Activated CD4-positive, alpha-beta T cell treated with anti-CD3 and anti-CD28 coated beads for 24 hours (primary cell): ENCODE data around the gene MTCL1.

Experiments used
- DNase-seq, 2 donors: peaks; one replicate each; pipeline ENCODE4 v3.0.0-alpha.2; 2020; ENCODE audit warnings: low read depth in 2 of 2

Gene MTCL1

DNA sequence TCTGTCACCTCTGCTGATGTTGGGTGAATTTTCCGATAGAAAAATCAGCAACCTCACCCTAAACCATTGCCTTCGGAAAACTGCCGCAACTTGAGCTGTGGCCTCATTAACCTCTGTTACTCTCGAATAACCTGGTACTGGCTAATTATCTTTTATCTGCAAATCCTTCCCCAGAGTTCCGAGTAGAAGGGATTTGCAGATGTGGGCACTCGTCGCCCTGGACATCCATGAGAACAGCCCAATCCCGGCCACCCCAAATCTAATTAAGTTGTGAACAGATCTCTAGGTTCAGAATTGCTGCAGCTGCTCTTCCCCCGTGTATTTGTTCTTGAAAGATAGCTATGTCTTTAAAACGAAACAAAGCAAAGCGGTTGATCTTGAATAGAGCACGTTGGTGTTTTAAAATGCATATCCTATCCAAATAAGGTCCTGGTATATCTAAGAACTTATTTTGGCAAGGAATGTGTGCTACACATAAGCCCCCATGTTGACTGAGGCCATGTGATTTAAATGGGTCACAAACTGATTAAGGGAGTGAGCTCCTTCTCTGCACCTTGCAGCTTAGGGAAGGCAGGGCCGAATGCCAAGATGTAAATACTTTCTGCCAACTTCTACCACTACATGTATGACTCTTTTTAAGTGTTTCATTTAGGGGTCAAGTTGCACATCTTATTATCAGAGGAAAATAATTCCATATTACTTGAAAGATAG, 88.2 kb downstream of the MTCL1 start:
- no peak for DNase-seq

DNA sequence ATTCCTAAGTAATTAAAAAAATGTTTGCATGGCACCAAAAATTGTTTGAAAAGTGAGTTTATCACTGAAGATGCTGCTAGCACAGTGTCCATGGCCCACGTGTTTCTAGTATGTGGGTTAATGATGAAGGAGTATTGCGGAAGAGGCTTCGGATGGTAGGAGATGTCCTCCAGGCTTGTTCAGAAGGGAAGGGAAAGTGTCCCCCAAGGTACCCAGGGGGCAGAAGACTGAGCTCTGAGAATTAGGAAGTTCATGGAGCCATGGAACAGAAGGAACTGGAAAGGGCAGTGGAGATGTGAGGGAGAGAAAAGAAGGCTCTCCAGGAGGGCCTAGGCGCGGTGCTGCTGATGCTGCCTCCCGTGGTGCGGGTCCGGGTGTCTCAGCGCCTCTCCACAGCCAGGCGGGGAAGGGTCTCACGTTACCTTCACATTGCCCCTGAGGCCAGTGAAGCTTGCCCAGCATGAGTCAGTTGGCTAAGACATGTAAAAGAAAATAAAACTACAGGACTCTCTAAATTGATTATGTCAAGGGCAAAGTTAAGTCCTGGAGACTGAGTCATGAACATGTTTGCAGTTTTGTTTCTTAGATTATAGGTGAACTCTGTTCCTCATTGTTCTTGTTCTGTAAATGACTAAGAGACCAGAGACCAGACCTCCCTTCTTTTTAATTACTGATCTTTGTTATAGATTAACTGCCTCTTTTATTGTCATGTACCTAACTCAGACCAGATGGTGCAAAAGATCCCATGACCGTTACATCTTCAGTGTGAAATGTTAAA, 89.0 kb downstream of the MTCL1 start:
- DNase-seq = no peak

- no peak for DNase-seq
Observed at GRCh38 chr18:8794934-8795280, 89.6 kb downstream of the MTCL1 start.

- DNase-seq = no peak
Observed at GRCh38 chr18:8795586-8796325, 90.4 kb downstream of the MTCL1 start.

DNA sequence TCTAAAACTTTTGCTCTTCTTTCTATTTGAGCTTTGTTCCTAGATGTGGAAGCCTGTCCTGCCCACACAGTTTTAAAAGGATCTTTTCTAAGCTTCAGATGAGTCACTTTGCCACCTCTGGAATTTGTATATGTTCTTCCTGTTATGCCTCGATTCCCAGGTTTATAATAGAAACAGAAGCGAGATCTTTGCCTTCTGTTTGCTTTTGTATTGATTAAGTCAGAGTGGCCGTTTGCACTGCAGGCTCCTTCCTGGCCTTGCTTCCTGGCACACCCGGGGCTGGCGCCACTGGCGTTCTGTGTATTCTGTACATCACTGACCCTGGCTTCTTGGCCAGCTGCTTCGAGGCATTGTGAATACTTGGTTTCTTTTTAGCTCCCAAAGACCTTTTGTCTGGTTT, 91.8 kb downstream of the MTCL1 start:
- no peak for DNase-seq

DNA sequence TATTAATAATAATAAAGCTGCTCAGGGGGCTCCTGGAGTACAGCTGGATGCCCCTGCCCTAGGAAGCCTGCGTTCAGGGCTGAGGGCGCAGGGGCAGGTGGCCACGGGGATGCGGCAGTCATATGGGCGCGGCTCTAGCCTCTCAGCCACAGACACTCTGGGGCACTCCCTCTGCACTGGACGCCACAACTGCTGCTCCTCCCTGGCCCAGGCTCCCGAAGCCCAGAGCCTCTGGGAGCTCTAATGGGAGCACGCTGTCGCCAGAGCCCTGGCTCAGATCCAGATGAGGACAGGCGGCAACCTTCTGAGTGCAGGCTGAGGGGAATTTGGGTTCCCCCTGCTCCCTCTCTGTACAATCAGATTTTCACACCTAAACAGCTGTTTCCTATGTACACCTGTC, 93.6 kb downstream of the MTCL1 start:
- no peak for DNase-seq

DNA sequence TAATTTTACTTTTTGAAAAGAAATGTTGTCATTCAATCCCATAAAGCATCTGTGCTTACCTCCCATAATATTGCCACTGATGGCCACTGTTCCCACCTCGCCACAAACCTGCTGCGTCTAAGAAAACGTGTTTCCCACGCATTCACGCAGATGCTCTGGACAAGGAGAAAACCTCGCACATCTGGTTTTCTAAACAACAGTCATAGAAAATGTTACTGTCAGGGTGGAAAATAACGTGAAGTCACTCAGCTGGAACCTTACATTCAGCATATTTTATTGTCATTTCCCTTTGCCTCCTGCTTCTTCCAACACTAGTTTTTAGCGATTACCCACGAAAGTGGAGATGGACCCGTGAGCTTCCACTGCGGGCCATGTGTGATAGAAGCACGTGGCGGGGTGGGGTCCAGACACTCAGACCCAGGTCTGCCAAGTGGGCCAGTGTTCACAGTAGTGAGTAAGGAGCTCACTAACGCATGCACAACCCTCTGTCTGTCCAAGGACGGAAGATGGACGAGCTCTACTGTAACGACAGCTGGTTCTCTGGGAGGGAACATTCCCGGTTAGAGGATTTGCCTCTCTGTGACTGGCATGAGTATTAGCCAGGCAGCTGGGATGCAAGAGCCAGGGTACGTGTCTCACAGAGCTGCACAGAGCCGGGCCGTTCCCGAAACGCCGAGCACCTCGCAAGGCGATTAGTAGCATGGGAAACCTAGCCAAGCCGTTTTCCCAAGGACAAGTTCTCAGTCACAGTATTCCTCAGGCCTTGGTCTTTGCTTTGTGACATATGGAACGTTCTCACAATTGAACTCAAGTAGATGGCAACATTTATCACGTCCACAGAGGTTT, 94.5 kb downstream of the MTCL1 start:
- DNase-seq = no peak

DNA sequence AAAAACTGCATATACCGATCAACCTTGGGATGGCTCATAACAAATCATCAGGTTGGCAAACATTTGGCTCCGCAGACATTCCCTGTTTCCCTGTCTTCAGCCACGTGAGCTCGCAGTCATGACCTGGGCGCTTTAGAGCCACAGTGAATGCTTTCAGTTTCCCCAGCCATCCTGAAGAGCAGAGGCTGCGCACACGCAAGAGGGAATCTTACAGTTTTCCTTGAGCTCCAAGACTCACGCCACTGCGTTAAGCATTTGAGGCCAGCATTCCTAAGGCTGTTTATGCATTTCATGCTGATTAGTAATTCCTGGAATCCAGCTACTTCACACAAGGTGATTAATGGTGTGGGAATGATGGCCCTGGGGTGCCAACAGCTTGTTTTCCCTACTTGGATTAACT, 95.1 kb downstream of the MTCL1 start:
- DNase-seq = no peak

DNA sequence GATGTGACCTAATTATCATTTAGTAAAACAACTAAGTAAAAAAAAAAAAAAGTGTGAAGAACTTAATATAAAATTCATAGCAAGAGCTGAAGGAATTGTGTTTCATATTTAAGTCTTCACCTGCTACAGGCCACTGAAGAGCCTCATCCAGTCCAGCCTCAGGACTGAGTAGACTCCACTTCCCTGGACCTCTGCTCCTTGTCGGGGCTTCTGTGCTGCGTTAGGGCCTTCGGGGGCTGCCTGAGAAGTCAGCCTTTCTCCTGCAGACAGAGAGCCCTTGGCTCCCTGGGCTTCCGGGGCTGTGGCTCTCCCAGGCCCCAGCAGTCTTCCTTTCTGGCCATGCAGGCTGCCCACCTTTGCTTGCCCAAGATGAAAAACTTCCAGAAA, 95.5 kb downstream of the MTCL1 start:
- DNase-seq = no peak

DNA sequence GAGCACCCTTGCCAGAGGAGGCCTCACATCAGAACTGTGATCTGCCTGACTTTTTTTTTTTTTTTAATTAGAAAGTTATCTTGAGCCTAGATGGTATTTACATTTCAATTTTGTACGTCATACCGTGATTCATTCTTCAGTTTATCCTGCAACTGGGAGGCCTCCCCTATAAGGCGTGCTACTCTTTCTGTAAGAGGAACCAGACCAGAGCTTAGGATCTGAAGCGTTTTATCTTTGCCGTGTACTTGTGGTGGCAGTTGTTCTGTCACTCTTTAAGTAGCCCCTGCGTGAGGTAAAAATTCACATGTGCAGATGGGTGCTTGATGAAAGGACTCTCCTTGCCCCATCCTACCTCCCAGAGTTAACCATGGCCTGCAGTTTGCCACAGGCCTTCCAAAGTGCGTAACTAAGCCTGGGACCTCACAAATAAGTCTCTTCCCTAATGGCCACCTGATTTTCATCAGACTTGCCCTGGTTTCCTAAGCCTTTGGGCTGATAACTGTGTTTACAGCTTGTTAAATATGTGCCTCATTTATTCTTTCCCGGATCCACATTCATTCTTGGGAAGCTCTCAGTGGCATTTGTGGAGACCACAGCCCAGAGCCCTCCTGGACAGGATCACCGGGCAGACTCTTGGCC, 96.0 kb downstream of the MTCL1 start:
- DNase-seq = no peak

DNA sequence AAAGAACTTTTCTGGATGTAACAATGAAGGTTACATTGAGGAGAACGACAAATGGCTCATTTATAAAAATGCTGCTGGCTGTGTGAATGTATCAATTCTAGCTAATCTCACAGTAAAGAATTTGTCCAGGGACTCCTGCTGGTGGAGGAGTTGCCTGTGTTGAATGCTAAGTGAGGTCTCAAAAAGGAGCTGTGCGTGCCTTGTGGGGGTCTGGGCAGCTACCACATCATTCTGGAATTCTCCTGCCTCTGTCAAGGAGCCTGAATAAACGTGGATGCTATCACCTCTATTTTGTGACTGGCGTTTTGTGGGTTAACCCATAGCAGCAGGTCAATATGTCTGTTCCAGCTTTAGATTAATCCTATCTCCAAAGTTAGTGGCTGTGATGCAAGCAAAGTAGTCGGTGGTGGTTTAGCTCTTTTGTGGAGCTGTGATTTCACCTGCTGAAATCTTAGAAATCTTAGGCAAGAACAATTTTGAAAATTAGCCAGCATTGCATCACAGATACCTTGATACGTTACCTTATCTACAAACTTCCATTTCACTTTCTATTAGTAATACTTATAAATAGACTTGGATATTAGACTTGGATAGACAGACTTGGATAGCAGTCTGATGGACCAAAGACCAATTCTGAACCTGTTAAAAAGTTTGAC, 96.8 kb downstream of the MTCL1 start:
- no peak for DNase-seq

DNA sequence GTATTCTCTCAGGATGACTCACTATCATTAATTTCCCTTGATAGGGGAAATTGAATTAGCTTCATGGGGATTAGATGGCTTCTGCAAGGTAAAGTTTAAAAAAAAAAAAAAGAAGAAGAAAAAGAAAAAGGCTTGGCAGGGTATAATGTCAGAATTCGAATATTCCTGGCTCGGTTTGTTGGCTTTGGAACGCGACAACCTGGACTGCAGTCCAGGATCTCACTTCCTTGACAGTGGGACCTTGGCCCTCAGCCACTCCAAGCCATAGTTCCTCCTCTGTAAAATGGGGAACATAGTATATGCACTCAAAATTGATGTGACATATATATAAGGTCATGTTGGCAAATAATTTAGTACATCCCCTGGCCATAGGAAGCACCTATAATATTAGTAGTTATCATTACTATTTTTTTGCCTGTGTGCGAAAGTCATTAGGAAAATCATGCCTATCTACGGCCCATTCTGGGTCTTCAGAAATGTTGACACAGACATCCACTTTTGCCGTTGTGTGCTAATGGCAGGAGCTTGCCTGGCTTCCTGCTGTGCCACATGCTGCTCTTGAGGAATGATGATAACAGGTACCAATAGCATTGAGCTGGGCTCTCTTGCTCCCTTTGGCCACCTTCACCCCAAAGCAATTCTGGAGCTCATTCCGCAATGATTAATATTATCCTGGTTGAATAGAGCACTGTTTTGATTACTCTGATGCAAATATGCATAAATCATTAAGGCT, 97.9 kb downstream of the MTCL1 start:
- no peak for DNase-seq

DNA sequence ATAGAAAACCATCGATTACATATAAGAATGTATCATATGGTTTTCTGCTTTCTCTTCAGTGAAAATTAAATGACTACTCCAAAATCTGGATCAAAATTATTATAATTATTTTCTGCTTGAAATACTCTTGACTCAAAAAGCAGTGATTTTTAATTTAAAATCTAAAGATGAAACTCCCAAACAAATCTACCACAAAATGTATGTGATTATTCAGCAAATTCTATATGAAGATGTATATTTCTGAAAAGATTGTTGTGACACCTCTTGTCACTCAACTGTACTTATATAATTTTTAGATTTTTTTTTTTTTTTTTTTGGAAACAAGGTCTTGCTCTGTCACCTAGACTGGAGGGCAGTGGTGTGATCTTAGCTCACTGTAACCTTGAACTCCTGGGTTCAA, 98.6 kb downstream of the MTCL1 start:
- no peak for DNase-seq

- no peak for DNase-seq
Observed at GRCh38 chr18:8805552-8805951, 100.2 kb downstream of the MTCL1 start.

- DNase-seq = no peak
Observed at GRCh38 chr18:8806100-8806797, 100.9 kb downstream of the MTCL1 start.

DNA sequence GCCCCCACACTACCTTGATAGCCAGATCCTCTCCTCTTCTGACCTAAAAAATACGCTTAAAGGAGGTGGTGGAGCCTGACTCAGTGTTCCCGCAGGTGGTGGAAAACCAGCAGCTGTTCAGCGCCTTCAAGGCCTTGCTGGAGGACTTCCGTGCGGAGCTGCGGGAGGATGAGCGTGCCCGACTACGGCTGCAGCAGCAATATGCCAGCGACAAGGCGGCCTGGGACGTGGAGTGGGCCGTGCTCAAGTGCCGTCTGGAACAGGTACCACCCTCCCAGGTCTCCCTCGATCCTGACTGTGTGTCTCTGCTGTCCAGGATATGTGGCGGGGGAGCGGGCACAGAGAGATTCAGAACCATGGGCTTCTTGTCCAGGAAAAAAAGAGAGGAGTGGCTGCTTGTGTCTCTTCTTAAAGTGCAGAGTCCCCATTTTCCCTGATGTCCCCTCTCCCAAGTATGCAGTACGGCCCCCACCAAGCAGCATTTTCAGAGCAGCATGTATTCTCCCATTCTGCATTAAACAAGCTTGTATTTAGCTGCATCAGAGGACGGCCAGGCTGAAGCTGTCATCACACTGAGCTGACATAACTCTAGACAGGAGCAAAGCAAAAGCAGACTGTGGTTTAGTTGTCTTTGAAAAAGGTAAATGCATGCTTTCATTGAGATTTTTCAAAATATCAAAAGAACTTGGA, 101.6 kb downstream of the MTCL1 start:
- no peak for DNase-seq

DNA sequence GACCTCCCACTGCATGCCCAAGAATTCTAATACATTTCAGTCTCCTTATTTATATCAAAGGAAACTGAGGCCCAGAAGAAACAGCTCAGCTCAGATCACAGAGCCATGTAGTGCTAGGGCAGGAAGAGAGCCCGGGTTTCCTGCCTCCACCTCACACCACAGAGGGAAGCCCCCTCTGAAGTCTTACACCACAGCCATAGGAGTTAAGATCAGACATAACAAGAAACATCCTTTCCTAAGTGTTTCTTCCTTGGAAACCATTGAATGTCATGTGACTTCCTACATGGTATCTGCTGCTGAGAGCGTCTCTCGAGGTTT, 102.1 kb downstream of the MTCL1 start:
- no peak for DNase-seq

- no peak for DNase-seq
Observed at GRCh38 chr18:8808001-8808400, 102.6 kb downstream of the MTCL1 start.

- no peak for DNase-seq
Observed at GRCh38 chr18:8809514-8809913, 104.2 kb downstream of the MTCL1 start.
